SK-N-SH (cell line): ENCODE measurements around the gene C11orf54. TPM values are rescaled to one million over a fixed set of nuclear protein-coding genes. Genes with fewer than 3 reads are reported as not detected.

Experiments used
- CTCF ChIA-PET: fragments of 300-600, 350-600 bp; formaldehyde crosslinking; extraction: SDS; loops from one replicate; lab custom pipeline; 2021; lab: Yijun Ruan, JAX
- POLR2A ChIA-PET: fragments of 350-600 bp; sonication (Branson Sonifier 250); formaldehyde crosslinking; extraction: SDS; loops from one replicate; lab custom pipeline; 2020; ENCODE audit warnings: antibody characterized with exemption, inconsistent platforms; lab: Yijun Ruan, JAX
- DNase-seq: peaks from one replicate; pipeline ENCODE4 v3.0.0; 2012
- H2AFZ ChIP-seq: fragments of 200-600 bp; sonication (generic); 2 replicates; pipeline ENCODE4 v1.8.1; 2016; ENCODE audit warnings: antibody characterized with exemption, mild to moderate bottlenecking, low read depth
- H3F3A ChIP-seq: fragments of 200-600 bp; sonication (generic); replicated peaks from 2 replicates; pipeline ENCODE3; 2016; ENCODE audit warnings: antibody characterized with exemption, mild to moderate bottlenecking; ENCODE audit not compliant: insufficient read depth
- H3K27ac ChIP-seq, 2 experiments: fragments of 200-500 bp in 1 of 2; fragments of 200-600 bp in 1 of 2; sonication (Bioruptor generic) in 1 of 2; sonication (generic), shearing (Covaris generic) in 1 of 2; 2 replicates each; pipeline versions ENCODE4 v1.5.1 to v1.6.1; 2014 to 2016; ENCODE audit warnings: low read depth in 2 of 2, inconsistent platforms in 1 of 2, low read length in 1 of 2, mild to moderate bottlenecking in 1 of 2, mixed read lengths in 1 of 2
- H3K27me3 ChIP-seq: fragments of 200-600 bp; sonication (generic), shearing (Covaris generic); 2 replicates; pipeline ENCODE4 v1.6.1; 2016; ENCODE audit warnings: mixed run types; ENCODE audit not compliant: insufficient read depth
- H3K36me3 ChIP-seq, 2 experiments: fragments of 200-500 bp in 1 of 2; fragments of 200-600 bp in 1 of 2; sonication (Bioruptor generic) in 1 of 2; sonication (generic) in 1 of 2; replicated peaks in 1 of 2; 2 replicates each; pipeline versions ENCODE3 to v1.5.1; 2014 to 2016; ENCODE audit warnings: low read length in 1 of 2, mild to moderate bottlenecking in 1 of 2; ENCODE audit not compliant: insufficient read depth in 2 of 2, control insufficient read depth in 1 of 2
- H3K4me1 ChIP-seq, 2 experiments: fragments of 200-500 bp in 1 of 2; fragments of 200-600 bp in 1 of 2; sonication (Bioruptor generic) in 1 of 2; sonication (generic), shearing (Covaris generic) in 1 of 2; 2 replicates each; pipeline versions ENCODE4 v1.5.1 to v1.6.1; 2014 to 2016; ENCODE audit warnings: low read depth in 1 of 2, low read length in 1 of 2, mixed run types in 1 of 2; ENCODE audit not compliant: insufficient read depth in 2 of 2, control insufficient read depth in 1 of 2
- H3K4me2 ChIP-seq: fragments of 200-600 bp; sonication (generic), shearing (Covaris generic); 2 replicates; pipeline ENCODE4 v1.6.1; 2017; ENCODE audit warnings: mixed run types
- H3K4me3 ChIP-seq, 2 experiments: fragments of 200-500 bp in 1 of 2; fragments of 200-600 bp in 1 of 2; sonication (Bioruptor generic) in 1 of 2; sonication (generic), shearing (Covaris generic) in 1 of 2; 2 replicates each; pipeline versions ENCODE4 v1.5.1 to v1.8.1; 2014 to 2016; ENCODE audit warnings: low read depth in 2 of 2, inconsistent platforms in 1 of 2, low read length in 1 of 2, mild to moderate bottlenecking in 1 of 2, mixed read lengths in 1 of 2, moderate library complexity in 1 of 2
- H3K79me2 ChIP-seq: fragments of 200-600 bp; sonication (generic); 2 replicates; pipeline ENCODE4 v1.8.1; 2017; ENCODE audit warnings: mild to moderate bottlenecking; ENCODE audit not compliant: insufficient read depth
- H3K9ac ChIP-seq: fragments of 200-600 bp; sonication (generic); 2 replicates; pipeline ENCODE4 v1.6.1; 2017; ENCODE audit warnings: mixed run types
- H3K9me2 ChIP-seq: fragments of 200-600 bp; sonication (generic); 2 replicates; pipeline ENCODE4 v1.6.1; 2017; ENCODE audit warnings: mixed run types
- H3K9me3 ChIP-seq: fragments of 200-600 bp; sonication (generic); 2 replicates; pipeline ENCODE4 v1.6.1; 2017; ENCODE audit warnings: mixed run types, mild to moderate bottlenecking, moderate library complexity
- H4K20me1 ChIP-seq: fragments of 200-600 bp; sonication (generic); 2 replicates; pipeline ENCODE4 v1.6.1; 2017; ENCODE audit warnings: mild to moderate bottlenecking, mixed run types; ENCODE audit not compliant: insufficient read depth
- CHD2 ChIP-seq: fragments of 150-350 bp; IDR thresholded peaks from 2 replicates; pipeline ENCODE4 v1.6.1; 2018; ENCODE audit warnings: low read length; ENCODE audit not compliant: partially characterized antibody
- ELF1 ChIP-seq: IDR thresholded peaks from 2 replicates; pipeline ENCODE4 v1.4.0; 2012
- EP300 ChIP-seq, 2 experiments: IDR thresholded peaks; 2 replicates each; pipeline versions ENCODE4 v1.4.0 to v1.6.1; 2012; ENCODE audit warnings: borderline replicate concordance in 1 of 2, low read depth in 1 of 2, low read length in 1 of 2
- EZH2phosphoT487 ChIP-seq: fragments of 200-600 bp; sonication (generic); IDR thresholded peaks from 2 replicates; pipeline ENCODE4 v1.6.1; 2017; ENCODE audit warnings: low read depth, mixed run types, mild to moderate bottlenecking, antibody characterized with exemption, moderate library complexity, borderline replicate concordance
- FOSL2 ChIP-seq: IDR thresholded peaks from 2 replicates; pipeline ENCODE4 v1.4.0; 2012; ENCODE audit warnings: low read depth, mild to moderate bottlenecking, moderate library complexity, borderline replicate concordance
- FOXJ3 ChIP-seq: sonication (generic); formaldehyde crosslinking; IDR thresholded peaks from 2 replicates; pipeline ENCODE4 v1.5.1; 2020; ENCODE audit warnings: mild to moderate bottlenecking, missing genetic modification reagents
- FOXM1 ChIP-seq: IDR thresholded peaks from 2 replicates; pipeline ENCODE4 v1.4.0; 2012; ENCODE audit warnings: low read depth, mild to moderate bottlenecking
- GABPA ChIP-seq: IDR thresholded peaks from 2 replicates; pipeline ENCODE4 v1.4.0; 2012; ENCODE audit warnings: low read depth, mild to moderate bottlenecking
- GATA2 ChIP-seq: sonication (generic); formaldehyde crosslinking; IDR thresholded peaks from 2 replicates; pipeline ENCODE4 v1.5.0; 2020; ENCODE audit warnings: mild to moderate bottlenecking, missing genetic modification reagents
- JUND ChIP-seq: IDR thresholded peaks from 2 replicates; pipeline ENCODE4 v1.4.0; 2012
- MXI1 ChIP-seq: IDR thresholded peaks from 2 replicates; pipeline ENCODE4 v1.6.1; 2012; ENCODE audit warnings: mild to moderate bottlenecking, low read depth, low read length, improper control_type of control experiment
- NFIC ChIP-seq: IDR thresholded peaks from 2 replicates; pipeline ENCODE4 v1.4.0; 2012; ENCODE audit warnings: borderline replicate concordance
- NRF1 ChIP-seq: IDR thresholded peaks from 2 replicates; pipeline ENCODE4 v1.6.1; 2012; ENCODE audit warnings: low read depth, mild to moderate bottlenecking, low read length
- POLR2AphosphoS5 ChIP-seq: IDR thresholded peaks from 2 replicates; pipeline ENCODE4 v1.6.1; 2012; ENCODE audit warnings: low read depth, low read length
- RAD21 ChIP-seq: IDR thresholded peaks from 2 replicates; pipeline ENCODE4 v1.6.1; 2012; ENCODE audit warnings: mild to moderate bottlenecking, low read length
- RXRA ChIP-seq: IDR thresholded peaks from 2 replicates; pipeline ENCODE4 v1.4.0; 2012; ENCODE audit warnings: low read depth, mild to moderate bottlenecking, borderline replicate concordance
- SIN3A ChIP-seq: IDR thresholded peaks from 2 replicates; pipeline ENCODE4 v1.6.1; 2012; ENCODE audit warnings: low read depth, mild to moderate bottlenecking, low read length, moderate library complexity, borderline replicate concordance
- SMC3 ChIP-seq: IDR thresholded peaks from 2 replicates; pipeline ENCODE4 v1.6.1; 2012; ENCODE audit warnings: low read depth, low read length, improper control_type of control experiment
- TAF1 ChIP-seq: IDR thresholded peaks from 2 replicates; pipeline ENCODE4 v1.6.1; 2012; ENCODE audit warnings: low read depth, mild to moderate bottlenecking, low read length, moderate library complexity, borderline replicate concordance
- TEAD4 ChIP-seq: IDR thresholded peaks from 2 replicates; pipeline ENCODE4 v1.4.0; 2012; ENCODE audit warnings: mild to moderate bottlenecking, borderline replicate concordance; ENCODE audit not compliant: insufficient read depth
- WGBS: methylation state at CpG from one replicate; pipeline ENCODE4 v1.1.6; 2017; ENCODE audit warnings: low lambda C conversion rate; 5-methylcytosine and 5-hydroxymethylcytosine counted together
- polyA plus RNA-seq, 3 experiments: library from polyadenylated mRNA; depleted of rRNA; stranded (reverse); fragments of >200 nt; gene quantifications; 2 replicates each; pipeline ENCODE4 v1.2.3, GENCODE V29; 2012
- TF ChIP-seq, protein P1 (sequence below): IDR thresholded peaks from 2 replicates; pipeline ENCODE4 v1.4.0; 2012; ENCODE audit warnings: low read depth, borderline replicate concordance
- TF ChIP-seq, protein P2 (sequence below): IDR thresholded peaks from 2 replicates; pipeline ENCODE4 v1.4.0; 2012; ENCODE audit warnings: low read depth
- TF ChIP-seq, protein P3 (sequence below): fragments of 200-600 bp; sonication (generic); IDR thresholded peaks from 2 replicates; pipeline ENCODE4 v1.6.1; 2017; ENCODE audit warnings: antibody characterized with exemption, mild to moderate bottlenecking, moderate library complexity

The C11orf54 gene
- polyA plus RNA-seq, 1 of the 3 experiments (the other 2 are of a cell fraction): 7.7 TPM

DNA sequence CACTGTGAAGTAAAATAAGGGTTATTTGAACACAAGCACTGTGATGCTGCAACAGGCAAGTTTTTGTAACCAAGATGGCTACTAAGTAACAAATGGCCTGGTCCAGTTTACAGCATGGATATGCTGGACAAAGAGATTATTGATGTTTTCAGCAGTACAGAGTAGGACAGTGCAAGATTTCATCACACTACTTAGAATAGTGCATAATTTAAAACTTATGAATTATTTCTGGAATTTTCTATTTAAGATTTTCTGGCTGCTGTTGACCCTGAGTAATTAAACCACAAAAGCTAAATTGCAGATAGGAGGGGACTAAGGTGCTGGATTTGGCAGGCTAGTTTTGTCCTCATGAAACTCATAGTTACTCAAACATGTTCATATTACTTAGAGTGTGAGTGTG is 46.9 kb upstream of the C11orf54 start:
- ChIA-PET POLR2A (no interaction called here), CTCF (interaction anchor here (0.9 kb wide), 1 partner anchor 32 kb away, joined by 3 read pairs; no protein-coding TSS in a partner anchor)
- Histone ChIP-seq H3K4me2 (no peak overlapping the region), H2AFZ (no peak overlapping the region), H3K27ac (no peak overlapping the region), H3K9me3 (no peaks in the 10 kb centered on the region), H3K27me3 (no peaks in the 10 kb centered on the region), H4K20me1 (no peaks in the 10 kb centered on the region), H3K9me2 (no peaks in the 10 kb centered on the region), H3K36me3 (peaks cover 71 to 79% of the 10 kb centered on the region in 2 experiments), H3F3A (no peaks in the 10 kb centered on the region), H3K79me2 (no peaks in the 10 kb centered on the region; the same call in 1 of the 2 replicates), H3K4me1 (no peaks in the 10 kb centered on the region), H3K9ac (no peak overlapping the region), H3K4me3 (no peak overlapping the region)
- TF ChIP-seq RAD21: no peak
- TF ChIP-seq FOSL2: no peak
- no peak for TF ChIP-seq TEAD4
- no peak for TF ChIP-seq ELF1
- no peak for TF ChIP-seq GATA2 (CRISPR knock-in tag)
- TF ChIP-seq, protein P1, sequence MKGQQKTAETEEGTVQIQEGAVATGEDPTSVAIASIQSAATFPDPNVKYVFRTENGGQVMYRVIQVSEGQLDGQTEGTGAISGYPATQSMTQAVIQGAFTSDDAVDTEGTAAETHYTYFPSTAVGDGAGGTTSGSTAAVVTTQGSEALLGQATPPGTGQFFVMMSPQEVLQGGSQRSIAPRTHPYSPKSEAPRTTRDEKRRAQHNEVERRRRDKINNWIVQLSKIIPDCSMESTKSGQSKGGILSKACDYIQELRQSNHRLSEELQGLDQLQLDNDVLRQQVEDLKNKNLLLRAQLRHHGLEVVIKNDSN: no peak
- no peak for TF ChIP-seq POLR2AphosphoS5
- TF ChIP-seq MXI1: no peak
- TF ChIP-seq GABPA: no peak
- no peak for TF ChIP-seq JUND
- no peak for TF ChIP-seq FOXJ3
- TF ChIP-seq FOXM1: no peak
- TF ChIP-seq SMC3: no peak
- TF ChIP-seq RXRA: no peak
- no peak for TF ChIP-seq TAF1
- TF ChIP-seq EP300 (IDR thresholded peaks at IDR 0.05; ENCODE audit: borderline replicate concordance in 1 of 2, low read depth in 1 of 2, low read length in 1 of 2): no peak
- TF ChIP-seq, protein P2, sequence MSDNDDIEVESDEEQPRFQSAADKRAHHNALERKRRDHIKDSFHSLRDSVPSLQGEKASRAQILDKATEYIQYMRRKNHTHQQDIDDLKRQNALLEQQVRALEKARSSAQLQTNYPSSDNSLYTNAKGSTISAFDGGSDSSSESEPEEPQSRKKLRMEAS: no peak
- no peak for DNase-seq

DNA sequence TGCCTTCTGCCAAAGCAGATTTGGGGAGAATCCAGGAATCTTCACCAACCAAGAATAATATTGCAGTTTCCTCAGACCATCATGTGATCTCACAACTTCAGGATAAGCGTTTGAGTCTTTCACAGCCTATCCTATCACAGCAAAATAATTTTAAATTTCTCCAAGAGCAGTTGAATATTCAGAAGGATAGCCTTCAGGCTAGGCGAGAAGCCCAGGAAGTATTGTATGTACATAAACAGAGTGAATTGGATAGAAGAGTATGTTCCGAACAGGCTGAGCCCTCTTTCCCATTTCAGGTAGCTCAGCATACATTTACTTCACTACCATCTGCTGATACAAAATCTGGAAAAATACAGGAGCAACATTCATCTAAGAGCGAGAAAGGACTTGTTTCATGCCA is 43.9 kb upstream of the C11orf54 start:
- Histone ChIP-seq H3K36me3 (peaks cover 58 to 87% of the 10 kb centered on the region in 2 experiments), H3F3A (no peaks in the 10 kb centered on the region), H2AFZ (no peak overlapping the region), H3K9me2 (no peaks in the 10 kb centered on the region), H4K20me1 (no peaks in the 10 kb centered on the region), H3K79me2 (no peaks in the 10 kb centered on the region; the same call in 1 of the 2 replicates), H3K27me3 (no peaks in the 10 kb centered on the region), H3K4me2 (no peak overlapping the region), H3K9ac (no peak overlapping the region), H3K27ac (no peak overlapping the region), H3K9me3 (no peaks in the 10 kb centered on the region), H3K4me1 (no peaks in the 10 kb centered on the region), H3K4me3 (no peak overlapping the region)
- WGBS: 99% methylated on average over 4 of the region's 4 CpGs
- TF ChIP-seq POLR2AphosphoS5: no peak
- no peak for TF ChIP-seq GABPA
- TF ChIP-seq EP300 (IDR thresholded peaks at IDR 0.05; ENCODE audit: borderline replicate concordance in 1 of 2, low read depth in 1 of 2, low read length in 1 of 2): no peak
- no peak for TF ChIP-seq NRF1
- no peak for TF ChIP-seq FOSL2
- TF ChIP-seq, protein P2: no peak
- no peak for TF ChIP-seq NFIC
- no peak for TF ChIP-seq CHD2
- no peak for TF ChIP-seq EZH2phosphoT487
- TF ChIP-seq SIN3A: no peak
- no peak for TF ChIP-seq RXRA
- no peak for TF ChIP-seq ELF1
- TF ChIP-seq, protein P3, sequence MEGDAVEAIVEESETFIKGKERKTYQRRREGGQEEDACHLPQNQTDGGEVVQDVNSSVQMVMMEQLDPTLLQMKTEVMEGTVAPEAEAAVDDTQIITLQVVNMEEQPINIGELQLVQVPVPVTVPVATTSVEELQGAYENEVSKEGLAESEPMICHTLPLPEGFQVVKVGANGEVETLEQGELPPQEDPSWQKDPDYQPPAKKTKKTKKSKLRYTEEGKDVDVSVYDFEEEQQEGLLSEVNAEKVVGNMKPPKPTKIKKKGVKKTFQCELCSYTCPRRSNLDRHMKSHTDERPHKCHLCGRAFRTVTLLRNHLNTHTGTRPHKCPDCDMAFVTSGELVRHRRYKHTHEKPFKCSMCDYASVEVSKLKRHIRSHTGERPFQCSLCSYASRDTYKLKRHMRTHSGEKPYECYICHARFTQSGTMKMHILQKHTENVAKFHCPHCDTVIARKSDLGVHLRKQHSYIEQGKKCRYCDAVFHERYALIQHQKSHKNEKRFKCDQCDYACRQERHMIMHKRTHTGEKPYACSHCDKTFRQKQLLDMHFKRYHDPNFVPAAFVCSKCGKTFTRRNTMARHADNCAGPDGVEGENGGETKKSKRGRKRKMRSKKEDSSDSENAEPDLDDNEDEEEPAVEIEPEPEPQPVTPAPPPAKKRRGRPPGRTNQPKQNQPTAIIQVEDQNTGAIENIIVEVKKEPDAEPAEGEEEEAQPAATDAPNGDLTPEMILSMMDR: no peak
- CTCF ChIA-PET: no interaction called here
- no peak for DNase-seq
- POLR2A ChIA-PET: no interaction called here
